G401 (cell line): ENCODE results near the gene CARD9. TPM values are rescaled to one million over a fixed set of nuclear protein-coding genes. Genes with fewer than 3 reads are reported as not detected.

Experiments used
- DNase-seq: peaks from one replicate; pipeline ENCODE4 v3.0.0-alpha.2; 2015; ENCODE audit warnings: low spot score
- in situ Hi-C: cut with HindIII; loops from 2 replicates; pipeline ENCODE4 v1.10.0; 2016; ENCODE audit warnings: low sequenced_read_pairs, mixed read lengths
- total RNA-seq: library from RNA; depleted of rRNA; stranded (reverse); fragments of >200 nt; shearing (Covaris generic); gene quantifications from 2 replicates; pipeline ENCODE4 v1.2.3, GENCODE V29; 2014

The CARD9 gene
- total RNA-seq, 1 experiment from 2014 or later = 0.98 TPM

DNA sequence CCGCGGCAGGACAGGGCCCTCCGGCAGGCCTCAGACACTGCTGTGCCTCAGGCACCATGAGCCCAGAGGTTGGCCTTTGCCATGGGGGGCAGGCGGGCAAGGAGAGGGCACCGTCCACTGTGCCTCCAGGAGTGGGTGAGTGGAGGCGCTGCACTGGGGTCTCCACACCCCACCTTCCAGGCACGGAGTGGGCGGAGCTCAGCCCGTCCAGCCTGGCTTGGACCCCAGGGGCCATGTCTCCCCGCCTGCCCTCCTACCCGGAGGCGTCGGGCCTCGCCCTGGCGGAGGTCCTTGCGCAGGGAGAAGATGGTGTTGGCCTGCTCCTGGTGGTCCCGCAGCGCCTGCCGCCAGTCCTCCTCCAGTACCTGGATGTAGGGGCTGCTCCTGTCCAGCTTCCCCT lies 3.4 kb downstream of the CARD9 start:
- in situ Hi-C loops = no loop called here
- no peak for DNase-seq

DNA sequence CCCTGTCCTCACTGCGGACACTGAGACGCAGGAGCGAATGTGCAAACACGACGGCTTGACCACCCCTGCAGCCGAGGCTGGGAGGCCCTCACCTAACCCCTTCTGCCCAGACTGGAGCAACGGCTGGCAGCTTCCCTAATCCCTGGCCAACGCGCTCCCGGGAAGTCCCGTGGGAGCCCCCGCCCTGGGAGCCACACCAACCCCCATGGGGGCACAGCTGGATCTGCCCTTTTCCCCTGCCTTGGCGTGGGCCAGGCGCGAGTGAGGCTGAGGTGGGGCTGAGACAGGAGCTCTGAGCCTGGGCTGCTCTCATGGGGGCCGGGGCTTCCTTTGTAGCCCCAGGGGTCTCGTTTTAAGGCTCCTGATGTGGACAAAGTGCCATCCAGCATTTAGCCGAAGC lies 5.3 kb downstream of the CARD9 start:
- DNase-seq = no peak
- in situ Hi-C loops = no loop called here

DNA sequence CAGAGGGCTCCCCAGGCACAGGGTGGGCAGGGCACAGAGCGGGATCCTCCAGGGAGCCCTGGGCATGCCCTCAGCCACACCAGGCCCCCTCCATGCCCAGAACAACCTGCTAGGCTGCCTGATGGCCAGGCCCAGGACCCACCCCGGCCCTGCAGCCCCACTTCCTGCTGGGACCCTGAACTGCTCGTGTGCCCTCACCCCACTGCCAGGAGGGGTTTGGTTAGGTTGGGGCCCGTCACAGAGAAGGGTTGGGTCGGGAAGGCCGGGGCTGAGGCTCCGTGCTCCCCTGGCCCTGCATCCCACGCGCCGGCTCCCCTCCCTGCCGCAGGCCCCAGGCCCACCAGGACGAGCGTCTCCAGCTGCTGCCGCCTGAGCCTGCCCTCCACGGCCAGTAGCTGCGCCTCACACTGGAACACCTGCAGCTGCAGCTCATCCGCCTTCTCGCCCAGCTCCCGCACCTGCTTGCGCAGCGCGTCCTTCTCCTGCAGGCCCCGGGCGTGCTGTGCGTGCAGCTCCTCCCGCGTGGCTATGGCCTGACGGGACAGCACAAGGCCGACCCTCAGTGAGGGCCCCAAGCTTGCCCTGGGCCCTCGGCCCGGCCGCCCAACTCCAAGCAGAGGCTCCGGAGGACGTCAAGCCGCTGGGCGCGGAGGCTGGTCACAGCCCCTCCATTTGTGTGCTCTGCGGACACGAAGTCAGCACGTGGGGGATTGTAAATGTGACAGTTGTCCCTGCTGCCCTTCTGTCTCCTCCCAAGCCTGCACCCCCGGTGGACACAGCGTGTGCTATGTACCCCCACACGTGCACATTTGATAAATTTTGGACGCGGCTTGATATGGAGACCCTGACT lies 5.9 kb downstream of the CARD9 start:
- in situ Hi-C loops = no loop called here
- DNase-seq = no peak

DNA sequence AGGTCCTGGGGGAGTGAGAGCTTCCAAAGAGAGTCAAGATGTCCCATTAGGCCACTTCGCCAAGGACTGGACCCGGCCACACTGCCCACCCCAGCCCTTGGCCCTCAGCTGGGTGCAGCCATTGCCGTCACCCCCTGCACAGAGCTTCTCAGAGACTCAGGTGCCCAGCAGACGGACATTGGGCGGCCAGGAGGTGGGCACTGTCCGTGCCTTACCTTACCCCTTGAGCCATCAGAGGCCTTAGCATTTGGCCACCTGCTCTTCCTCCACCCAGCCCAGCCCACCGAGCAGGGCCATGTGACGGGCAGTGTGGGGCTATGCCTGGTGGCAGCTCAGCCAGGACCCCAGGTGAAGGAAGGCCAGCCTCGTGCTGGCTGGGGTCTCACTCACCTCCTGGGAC lies 6.6 kb downstream of the CARD9 start:
- in situ Hi-C loops = no loop called here
- DNase-seq = no peak

DNA sequence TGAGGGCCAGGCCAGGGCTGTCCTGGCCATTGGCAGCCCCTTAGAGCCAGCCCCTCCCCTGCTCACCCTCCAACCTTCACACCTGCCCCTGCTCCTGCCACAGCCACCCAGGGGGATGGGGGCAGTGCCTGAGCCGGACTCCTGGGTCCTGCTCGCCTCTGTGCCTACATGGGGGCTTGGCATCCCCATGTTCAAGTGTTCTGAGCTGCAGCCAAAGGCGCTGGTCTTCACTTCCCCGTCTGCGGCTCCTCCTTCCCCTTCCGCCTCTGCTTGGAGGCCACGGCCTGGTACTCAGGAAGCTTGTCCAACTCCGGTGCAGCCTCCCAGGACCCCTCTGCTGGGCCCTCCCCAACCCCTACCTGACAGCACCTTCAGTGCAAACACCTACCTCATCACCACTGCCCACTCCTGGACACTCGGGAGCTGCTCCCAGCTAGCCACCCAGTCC lies 7.7 kb downstream of the CARD9 start:
- DNase-seq = no peak
- in situ Hi-C loops = no loop called here

DNA sequence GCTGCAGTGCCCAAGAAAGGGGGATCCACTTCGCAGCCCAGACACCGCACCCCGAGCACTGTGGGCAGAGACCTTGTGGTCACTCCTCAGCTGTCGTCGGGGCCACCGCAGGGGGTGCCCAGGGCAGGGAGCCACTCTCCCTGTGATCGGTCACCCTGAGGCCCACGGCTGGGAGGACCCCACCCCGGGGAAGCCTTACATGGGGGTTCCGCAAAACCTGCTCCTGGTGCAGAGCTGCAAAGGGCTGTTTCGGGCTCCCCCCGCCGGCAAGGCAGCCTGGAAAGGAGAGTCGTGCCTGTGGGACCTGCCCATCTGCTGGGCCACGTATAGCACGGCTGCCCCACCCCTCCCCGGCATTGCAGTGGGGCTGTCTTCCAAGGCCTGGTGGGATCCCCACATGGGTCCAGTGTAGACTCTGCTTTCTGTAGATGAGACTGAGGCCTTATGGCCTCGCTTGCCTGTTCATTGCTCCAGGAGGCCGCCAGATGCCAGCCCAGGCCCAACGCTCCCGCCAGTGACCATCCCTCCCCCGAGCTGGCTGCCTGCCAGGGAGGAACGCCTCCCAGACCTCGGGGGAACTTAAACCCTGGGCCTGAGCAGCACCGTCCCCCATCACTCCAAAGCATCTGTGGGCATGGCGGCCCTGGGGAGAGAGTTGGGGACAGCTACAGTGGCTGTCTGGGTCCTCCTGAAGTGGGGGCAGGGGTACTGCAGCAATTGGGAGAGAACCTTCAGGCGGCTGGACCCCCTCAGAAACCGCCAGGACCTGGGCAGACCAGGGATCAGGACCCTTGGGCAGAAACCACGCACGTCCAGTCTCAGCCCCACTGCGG lies 8.3 kb downstream of the CARD9 start:
- no peak for DNase-seq
- in situ Hi-C loops = no loop called here

DNA sequence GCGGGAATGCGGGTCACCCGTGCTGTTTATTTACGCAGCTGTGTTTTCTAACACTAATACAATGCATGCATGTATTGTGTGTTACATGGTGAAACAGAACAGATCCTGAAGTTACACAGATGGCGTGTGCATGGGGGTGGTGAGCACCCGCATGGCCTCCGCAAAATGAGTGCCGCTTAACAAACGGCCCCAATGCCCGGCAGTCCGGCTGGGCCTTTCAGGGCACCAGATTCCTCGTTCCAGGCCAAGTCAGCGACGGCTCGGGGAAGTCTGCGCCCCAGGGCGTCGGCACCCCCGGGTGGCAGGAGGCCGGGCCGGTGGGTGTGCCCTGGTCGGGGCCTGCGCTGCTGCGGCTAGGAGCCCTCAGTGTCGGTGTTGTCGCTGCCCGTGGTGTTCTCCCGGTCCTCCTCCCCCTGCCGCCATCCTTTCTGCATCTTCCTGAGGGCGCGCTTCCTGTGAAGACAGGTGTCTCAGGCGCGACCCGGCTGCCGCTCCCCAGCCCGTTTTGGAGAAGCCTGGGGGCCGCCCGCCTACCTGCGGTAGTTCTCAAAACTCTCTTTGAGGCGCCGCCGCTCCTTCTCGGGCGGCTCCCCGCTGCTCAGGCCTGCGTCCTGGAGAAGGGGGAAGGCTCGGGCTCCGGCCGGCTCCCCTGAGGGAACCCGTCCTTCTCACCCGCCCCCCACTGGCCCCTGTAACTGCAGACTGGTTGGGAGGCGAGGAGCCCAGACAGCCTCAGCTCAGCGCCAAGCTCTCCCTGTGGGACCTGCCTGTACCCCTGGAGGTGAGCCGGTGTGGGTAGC lies 9.3 kb downstream of the CARD9 start:
- DNase-seq = no peak
- in situ Hi-C loops = no loop called here

DNA sequence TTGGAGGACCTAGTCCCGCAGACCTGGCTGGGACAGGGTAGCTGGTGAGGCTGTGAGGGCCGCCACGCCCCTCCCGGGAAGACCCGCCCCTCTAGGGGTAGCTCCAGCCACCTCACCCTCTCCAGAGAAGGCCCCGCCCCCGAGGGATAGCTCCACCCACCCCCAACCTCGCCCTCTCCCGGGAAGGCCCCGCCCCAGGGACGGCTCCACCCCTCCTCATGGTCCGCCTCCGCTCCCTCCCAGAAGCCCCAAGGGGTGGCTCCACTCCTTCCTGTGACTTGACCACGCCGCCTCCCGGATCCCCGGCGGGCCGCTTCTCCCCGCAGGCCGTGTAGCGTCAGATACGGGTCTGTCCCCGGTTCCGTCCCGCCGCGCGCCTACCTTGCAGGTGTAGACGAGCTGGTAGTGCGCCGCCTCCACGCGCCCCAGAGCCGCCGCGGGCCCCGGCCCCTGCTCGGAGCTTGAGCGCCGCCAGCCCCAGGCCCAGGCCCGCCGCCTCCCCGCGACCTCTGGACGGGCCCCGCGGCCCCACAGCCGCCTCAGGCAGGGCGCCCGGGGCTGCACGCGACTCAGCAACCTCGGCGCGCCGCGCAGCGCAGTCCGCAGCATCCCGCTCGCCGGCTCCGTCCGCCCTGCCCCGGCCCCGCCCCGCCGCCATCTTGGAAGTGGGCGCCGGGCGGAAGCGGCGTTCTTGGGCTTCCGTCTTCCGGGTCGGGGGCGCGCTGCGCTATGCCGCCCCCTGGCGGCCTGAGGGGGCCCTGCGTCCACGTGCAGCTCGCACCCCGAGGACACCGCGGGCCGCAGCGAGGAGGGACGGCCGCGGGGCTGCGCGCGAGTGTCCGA lies 10.1 kb downstream of the CARD9 start, which contains the start of gene DNLZ:
Gene DNLZ, minus strand, starts transcription at position 639 of the 843 bp plus-strand sequence. Its CDS starts 30 bp downstream, at position 609.
- in situ Hi-C loops = no loop called here
- DNase-seq = peak; percentile 95

DNA sequence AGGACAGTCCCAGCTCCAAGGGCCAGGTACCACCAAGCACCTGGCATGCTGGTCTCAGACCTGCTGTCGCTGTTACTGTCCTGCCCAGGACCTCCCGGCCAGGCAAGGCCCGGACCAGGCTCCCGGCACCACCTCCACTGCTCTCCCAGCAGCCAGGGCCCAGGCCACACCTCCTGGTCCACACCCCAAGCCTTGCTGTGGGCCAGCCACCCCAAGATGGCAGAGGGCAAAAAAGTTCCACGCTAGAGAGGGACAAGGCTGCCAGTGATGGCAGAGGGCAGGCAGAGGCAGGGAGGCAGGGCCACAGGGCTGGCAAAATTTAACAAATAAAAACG lies 11.1 kb downstream of the CARD9 start:
- DNase-seq = no peak
- in situ Hi-C loops = no loop called here

DNA sequence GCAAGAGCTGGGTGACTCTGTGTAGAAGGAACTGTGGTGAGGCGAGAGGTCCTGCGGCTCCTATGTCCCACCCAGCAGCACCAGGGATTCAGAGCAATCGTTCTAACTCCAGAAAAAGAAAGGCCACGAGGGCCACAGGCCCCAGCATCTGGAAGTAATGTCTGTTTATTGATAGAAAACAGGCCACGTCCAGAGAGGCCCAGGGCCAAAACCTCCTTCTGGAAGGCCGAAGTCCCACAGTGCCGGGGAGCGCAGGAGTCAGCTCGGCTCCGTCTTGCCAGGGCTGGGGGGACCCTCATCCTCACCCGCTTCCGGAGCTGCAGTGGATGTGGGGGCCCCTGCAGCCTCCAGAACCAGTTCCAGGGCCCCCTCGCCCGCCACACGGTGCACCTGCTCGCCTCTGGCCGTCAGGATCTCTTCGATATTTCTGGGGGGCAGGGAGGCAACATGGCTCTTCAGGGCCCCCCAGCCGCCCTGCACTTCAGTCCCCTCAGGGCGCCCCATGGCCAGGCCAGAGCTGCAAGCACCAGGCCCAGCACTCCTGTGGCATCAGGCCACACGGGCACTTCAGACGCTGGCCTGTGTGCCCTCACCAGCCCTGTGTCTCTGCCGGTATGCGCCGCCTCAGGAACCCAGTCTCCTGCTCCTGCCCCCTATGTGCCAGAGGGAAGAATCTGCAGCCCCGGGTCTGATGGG lies 11.6 kb downstream of the CARD9 start:
- in situ Hi-C loops = no loop called here
- no peak for DNase-seq

DNA sequence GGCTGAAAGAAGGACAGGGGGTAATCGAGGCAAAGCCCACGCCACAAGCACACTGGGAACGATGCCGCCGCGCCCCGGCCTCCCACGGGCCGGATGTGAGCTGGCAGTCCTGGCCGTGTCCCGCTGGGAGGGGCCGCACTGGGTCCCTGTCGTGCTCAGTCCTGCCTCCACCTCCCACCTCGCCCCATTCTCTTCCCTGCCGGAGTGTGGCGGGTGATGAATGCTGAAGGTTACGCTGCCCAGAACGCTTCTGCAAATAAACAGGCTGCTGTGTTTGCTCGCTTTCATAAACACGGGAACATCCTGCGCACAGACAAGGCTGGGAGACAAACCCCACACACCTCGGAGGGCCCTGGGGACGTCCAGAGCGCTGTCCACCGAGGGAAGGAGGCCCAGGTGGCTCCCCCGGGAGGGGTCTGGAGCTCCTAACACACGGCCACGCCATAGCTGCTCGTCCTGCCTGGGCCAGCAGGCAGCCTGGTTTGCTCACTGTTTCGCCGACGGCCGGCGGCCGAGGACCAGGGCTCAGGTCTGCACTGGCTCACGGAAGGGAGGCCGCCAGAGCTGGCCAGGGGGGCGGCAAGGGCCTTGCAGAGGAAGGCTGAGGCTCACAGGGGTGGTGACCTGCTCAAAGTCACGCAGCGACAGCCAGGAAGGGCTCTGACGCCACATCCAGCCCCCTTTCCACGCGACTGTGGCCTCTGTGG lies 12.3 kb downstream of the CARD9 start:
- no peak for DNase-seq

DNA sequence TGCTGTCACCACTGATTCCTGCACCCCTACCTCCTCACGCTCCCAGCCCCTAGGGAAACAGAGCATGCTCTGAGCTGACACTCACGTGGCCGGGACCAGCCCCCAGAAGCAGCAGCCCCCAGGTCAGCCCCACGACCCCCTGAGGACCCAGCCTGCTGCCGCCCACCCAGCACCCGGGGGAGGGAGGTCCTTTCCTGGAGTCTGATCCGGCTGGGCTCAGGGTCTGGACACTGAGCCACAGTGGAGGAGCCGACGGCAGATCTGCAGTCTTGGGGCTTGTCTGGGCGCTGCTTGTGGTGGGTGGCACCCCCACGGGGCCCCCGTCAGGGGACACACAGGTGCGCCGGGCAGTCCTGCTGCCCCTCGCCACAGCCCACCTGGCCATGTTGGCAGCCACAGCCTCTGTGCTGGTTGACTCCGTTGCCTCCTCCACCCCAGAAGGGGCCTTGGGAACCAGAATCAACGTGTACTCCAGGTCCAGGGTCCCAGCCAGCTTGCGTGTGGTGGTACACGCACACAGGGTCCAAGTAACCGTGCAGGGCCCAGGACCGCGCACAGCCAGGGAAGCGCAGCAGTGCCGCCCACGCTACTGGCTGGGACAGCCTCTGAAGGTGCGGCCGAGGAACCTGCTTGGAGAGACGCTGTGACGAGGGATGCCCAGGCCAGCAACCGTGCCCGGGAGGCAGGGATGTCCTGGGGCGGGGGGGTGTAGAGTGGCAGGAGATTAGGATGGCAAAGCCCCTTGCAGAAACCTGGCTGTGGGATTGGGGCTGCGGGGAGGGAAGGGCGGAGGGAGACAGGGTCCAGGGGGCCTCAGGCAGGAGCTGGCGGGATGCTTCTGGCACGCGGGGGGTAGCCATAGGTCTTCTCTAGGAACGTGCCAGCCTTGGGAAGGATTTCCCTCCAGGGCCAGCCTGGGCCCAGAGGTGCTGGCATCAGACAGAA lies 13.4 kb downstream of the CARD9 start:
- in situ Hi-C loops = no loop called here
- no peak for DNase-seq

More for the DNA sequence above, 12.3 kb downstream of the CARD9 start:
- in situ Hi-C loops = no loop called here

DNA sequence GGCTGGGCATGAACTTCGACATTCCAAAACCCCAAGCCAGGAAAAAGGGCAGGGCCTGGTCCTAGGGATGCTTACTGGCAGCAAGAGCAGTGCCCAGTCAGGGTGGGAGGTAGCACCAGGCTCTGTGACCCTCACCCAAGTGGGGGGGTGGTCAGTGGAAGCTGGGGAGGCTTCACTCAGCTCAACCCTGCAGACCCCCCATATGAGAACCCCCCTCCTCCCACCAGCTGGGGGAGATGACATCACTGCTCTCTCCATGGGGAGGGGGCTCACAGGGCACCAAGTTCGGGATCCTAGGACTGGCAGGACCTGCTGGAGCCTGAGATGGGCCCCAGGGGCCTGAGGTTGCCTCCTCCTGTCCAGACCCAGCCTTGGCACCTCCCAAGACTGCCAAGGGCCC lies 14.6 kb downstream of the CARD9 start:
- no peak for DNase-seq
- in situ Hi-C loops = no loop called here

DNA sequence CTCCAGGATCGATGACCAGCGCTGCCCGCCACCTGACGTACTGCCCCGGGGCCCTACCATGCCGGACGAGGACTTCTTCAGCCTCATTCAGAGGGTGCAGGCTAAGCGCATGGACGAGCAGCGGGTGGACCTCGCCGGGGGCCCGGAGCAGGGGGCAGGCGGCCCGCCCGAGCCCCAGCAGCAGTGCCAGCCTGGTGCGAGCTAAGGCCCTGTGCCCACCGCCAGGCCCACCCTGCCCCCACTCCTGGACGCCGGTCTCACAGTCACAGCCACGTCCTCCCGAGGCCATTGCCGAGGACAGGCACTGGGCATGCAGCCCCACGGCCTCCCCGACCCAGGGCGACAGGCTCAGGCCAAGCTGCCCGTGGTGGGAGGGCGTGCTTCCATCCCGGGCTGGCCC lies 15.5 kb downstream of the CARD9 start:
- in situ Hi-C loops = no loop called here
- DNase-seq = no peak

DNA sequence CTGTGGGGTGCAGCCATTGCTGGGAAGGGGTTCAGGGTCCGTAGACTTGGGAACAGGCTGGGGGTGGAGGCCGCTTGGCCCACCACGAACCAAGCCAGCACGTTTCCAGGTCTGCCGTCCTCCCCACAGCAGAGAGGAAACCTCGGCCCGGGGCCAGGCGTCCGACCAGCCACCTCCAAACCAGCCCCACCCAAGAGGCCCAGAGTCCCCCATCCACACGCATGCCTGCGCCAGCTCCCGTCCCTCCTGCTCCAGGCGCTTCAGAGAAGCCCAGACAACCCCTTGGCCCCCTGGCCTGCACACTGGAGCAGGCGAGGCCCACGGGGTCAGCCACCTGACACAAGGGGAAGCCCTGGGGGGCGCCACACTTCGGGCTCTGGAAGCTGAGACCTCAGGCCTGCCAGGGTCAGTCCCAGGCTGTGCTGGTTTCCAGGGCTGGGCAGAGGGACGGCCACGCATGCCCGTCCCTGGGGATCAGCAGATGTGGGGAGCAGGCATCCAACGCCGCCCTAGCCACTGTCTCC lies 16.2 kb downstream of the CARD9 start:
- in situ Hi-C loops = no loop called here
- DNase-seq = no peak
